Activated T-helper 1 cell treated with Interleukin-2 at 50 U/mL for 16 hours (primary cell): Measurements from ENCODE around the gene PDLIM5.
"Not testable (repeated sequence)": the region's sequence is repeated elsewhere in the genome, so short reads cannot be mapped to it uniquely, and the experiment has no call there.

Experiments
- DNase-seq: peaks from one replicate; pipeline ENCODE4 v3.0.0-alpha.2; 2020; ENCODE audit warnings: low read depth

Gene PDLIM5

GRCh38 chr4:94497690-94498089 lies 45.9 kb downstream of the PDLIM5 start:
- no peak for DNase-seq

DNA sequence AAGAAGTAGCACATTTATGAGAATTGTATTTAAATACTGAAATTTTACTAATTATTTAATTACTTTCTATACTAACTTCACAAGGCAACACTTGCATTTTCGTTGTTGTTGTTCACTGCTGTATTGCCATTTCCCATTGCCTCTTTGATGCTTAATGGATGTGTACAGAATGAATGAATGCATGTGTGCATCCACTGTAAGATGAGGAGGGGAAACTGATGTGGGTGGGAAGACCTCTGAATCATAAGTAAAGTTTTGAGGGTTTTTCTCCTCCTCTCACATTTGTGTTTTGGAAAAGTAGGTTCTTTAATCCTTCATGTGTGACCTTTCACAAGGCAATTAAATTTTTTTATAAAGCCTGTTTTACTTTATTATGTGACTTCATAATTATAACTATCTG lies 46.8 kb downstream of the PDLIM5 start:
- DNase-seq, result no peak

DNA sequence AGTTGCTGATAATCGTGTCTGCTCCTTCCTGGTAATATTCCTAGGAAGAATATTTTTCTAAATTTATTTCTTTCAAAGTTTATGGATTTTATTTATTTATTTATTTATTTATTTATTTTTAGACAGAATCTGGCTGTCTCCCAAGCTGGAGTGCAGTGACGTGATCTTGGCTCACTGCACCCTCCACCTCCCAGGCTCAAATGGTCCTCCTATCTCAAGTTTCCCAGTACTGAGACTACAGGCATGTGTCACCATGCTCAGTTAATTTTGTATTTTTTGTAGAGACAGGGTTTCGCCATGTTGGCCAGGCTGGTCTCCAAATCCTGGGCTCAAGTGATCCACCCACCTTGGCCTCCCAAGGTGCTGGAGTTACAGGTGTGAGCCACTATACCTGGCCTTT lies 48.9 kb downstream of the PDLIM5 start:
- no peak for DNase-seq

DNA sequence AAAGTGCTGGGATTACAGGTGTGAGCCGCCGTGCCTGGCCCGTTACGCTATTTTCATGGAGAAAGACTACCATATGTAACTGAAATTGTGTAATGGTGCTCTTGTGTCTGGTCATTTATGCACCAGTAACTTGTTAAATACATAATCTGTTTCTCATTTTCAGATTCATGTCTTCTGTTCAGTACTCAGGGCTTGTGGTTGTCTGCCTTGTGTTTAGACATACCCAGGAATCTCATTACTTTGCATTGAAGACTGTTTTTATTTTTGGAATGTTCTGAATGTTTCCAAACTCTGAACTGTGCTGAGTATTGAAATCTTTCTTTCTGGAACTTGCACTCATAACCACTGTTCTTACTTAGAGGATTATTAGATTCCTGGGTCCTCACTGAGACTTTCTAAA lies 52.8 kb downstream of the PDLIM5 start:
- no peak for DNase-seq

DNA sequence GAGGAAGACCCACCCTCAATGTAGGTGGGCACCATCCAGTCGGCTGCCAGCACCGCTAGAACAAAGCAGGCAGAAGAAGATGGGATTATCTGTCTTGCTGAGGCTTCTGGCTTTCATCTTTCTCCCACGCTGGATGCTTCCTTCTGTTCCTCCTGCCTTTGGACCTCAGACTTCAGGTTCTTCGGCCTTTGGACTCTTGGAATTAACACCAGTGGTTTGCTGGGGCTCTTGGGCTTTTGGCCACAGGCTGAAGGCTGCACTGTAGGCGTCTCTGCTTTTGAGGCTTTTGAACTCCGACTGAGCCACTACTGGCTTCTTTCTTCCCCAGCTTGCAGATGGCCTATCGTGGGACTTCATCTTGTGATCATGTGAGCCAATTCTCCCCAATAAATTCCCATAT lies 55.1 kb downstream of the PDLIM5 start:
- no peak for DNase-seq

DNA sequence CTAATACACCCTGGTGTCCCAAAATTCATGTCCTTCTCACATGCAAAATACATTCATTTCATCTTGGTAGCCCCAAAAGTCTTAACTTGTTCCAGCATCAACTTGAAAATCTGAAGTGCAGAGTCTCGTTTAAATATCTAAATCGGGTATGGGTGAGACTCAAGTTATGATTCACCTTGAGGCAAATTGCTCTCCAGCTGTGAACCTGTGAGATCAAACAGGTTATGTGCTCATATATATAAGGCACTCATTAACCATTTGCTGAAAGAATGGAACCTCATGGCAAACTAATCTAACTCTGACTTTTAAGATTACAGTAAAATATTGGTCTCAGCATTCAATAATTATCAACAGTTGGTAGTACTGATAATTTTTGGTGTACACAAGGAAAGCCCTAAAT lies 55.5 kb downstream of the PDLIM5 start:
- no peak for DNase-seq

- DNase-seq, result no peak
Observed at GRCh38 chr4:94507708-94508107, 56.0 kb downstream of the PDLIM5 start.

DNA sequence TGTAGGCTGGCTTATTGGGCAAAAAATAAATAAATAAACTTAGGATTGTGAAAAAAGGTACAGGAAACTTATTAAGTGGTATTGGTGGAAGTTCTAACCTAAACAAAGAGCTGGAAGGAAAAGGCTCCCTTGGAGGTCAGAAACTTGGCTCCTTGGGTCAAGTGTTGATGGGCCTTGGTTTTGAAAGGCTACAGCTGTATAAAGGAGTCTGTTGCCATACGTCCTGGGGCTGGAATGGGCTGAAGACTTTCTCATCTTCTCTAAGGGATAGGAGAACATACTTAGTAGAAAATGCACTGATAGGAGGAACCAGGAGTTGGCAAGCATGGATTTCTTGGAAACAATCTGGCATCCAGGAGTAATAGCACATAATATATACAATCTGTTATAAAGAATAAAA lies 56.6 kb downstream of the PDLIM5 start:
- DNase-seq, result no peak

GRCh38 chr4:94508806-94509205 lies 57.1 kb downstream of the PDLIM5 start:
- no peak for DNase-seq

- no peak for DNase-seq
Observed at GRCh38 chr4:94511591-94511990, 59.8 kb downstream of the PDLIM5 start.

DNA sequence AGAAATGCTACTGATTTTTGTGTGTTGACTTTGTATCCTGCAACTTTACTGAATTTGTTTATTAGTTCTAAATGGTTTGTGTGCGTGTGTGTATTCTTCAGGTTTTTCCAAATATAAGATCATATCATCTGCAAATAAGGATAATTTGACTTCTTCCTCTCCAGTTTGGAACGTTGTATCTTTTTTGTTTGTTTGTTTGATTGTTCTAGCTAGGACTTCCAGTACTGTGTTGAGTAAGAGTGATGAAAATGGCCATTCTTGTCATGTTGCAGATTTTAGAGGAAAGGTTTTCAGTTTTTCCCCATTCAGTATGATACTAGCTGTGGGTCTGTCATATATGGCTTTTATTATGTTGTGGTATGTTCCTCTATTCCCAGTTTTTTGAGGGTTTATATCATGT lies 61.8 kb downstream of the PDLIM5 start:
- DNase-seq, result not testable (repeated sequence)

DNA sequence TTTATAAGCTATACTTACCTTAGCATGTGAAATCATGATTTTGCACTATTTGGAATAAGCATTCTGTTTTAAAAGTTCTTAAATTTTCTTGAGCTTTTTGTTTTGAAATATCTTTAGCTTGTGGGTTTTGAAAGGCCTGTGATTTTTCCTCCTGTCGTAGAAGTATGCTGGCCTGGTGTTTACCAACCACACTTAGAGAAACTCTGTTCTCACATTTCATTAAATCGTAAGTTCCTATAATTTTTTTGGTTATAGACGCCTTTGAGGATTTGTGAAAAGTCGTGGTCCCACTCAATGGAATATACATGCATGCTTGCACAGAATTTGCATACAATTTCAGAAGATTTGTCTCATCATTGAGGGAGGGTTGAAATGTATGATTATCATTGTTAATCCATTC lies 63.6 kb downstream of the PDLIM5 start:
- DNase-seq, result no peak

GRCh38 chr4:94516067-94516466 lies 64.3 kb downstream of the PDLIM5 start:
- DNase-seq, result no peak

DNA sequence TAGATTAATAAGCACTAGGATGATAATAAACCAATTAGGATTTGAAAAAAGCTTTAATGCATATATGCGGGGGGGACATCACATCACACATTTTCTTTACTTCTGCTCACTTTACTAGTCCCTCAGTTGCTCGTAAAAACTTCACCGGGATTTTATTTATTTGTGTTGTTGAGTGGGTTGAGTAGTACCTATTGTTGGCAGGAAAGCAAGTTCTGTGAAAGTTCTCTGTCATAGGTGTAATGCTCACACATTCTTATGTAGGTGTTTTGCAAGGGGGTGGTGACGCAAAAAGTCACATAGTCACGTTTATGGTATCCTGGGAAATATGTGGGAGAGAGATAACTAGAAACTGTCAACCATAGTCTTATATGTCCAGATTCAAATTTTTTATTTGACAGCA lies 65.3 kb downstream of the PDLIM5 start:
- no peak for DNase-seq

- DNase-seq, result no peak
Observed at GRCh38 chr4:94517492-94517891, 65.8 kb downstream of the PDLIM5 start.

GRCh38 chr4:94519019-94519418 lies 67.3 kb downstream of the PDLIM5 start:
- DNase-seq, result no peak

- no peak for DNase-seq
Observed at GRCh38 chr4:94519925-94520789, 68.4 kb downstream of the PDLIM5 start.

- DNase-seq, result no peak
Observed at GRCh38 chr4:94523033-94523580, 71.4 kb downstream of the PDLIM5 start.

- no peak for DNase-seq
Observed at GRCh38 chr4:94523617-94524016, 71.9 kb downstream of the PDLIM5 start.

DNA sequence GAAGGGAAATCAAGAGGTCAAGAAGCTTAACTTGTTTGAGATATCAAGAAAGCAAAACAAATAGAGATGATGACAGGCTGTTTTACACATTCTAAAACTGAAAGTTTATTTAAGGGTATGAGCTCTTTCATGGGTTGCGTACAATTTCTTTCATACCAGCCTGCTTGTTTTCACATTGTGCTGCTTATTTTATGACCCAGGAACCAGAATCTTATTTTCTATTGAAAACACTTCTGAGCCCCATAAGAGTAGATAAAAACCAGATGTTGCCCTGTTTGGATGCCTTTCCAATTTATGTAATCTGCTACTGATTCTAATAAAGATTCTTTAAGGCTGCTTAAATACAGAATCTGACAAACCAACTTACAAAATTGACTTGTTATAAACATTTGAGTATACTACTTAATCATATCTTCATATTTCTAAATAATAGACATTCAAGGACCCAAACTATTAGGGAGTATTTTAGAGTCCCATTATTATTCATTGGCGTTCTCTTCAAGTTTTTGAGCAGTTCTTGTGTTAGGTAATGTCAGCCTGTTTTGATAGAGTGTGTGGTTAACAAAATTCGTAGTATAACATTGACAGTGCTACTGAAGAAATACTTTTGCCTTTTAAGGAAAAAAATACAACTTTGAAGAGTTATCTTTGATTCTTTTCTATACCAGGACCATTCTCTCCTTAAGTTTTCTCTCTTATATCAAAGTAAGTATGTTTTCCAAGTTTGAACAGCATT lies 74.4 kb downstream of the PDLIM5 start:
- DNase-seq, result no peak

GRCh38 chr4:94527556-94528233 lies 76.0 kb downstream of the PDLIM5 start:
- DNase-seq, result no peak

DNA sequence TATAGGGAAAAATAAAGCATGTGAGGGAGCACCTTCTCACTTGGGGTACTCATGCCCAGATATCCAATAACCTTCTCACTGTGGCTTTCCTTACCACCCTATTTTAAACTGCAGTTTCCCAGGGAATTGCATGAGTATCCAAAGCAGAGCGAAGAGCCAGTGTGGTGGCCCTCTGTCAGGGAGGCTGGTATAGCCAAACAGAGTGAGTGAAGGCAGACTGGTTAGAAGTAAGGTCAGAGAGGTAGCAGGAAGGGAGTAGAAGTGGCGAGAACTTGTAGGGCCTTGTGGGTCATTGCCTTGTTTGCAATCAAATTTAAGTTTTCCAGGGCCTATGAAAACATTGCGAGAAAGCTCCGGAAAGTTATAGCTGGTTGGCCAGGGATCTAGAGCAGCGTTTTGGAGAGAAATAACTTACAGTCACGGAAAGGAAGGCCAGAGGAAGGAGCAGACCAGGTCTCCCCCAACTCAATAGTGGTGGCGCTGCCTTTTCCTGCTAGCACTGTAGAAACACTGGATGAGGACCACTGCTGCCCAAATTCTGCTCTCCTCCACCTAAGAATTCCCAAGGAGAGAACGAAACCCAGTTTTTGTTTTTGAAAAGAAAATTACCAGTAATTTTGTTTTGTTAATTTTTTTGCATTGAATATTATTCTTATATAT lies 77.2 kb downstream of the PDLIM5 start:
- DNase-seq, result no peak
